Measurements from ENCODE around the gene HOXA9.

Gene HOXA9

DNA sequence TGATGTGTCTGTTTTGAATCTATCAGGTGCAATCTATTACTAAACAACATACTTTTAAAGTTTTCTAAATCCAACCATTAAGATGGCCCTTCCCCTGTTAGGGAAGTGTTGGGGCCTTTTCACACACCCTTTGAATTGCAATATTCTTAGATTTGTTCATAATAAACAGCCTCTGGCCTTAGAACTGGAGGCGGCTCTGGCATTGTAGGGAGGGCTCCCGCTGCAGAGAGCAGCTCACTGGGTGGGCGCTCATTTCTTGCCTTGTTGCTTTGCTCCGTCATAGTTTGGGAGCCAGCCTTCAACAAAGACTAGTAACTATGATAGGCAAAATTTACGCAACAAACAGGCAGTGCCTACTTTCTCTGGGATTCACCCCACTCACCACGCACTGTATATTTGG, 13.0 kb upstream of the HOXA9 start:
- Histone ChIP-seq H3K9me3 (ENCODE audit: control insufficient read depth, insufficient read depth, low read depth, low read length) (no peaks in the 10 kb centered on the region), H3K4me1 (ENCODE audit: control insufficient read depth, insufficient read depth, low read length) (peaks cover 37% of the 10 kb centered on the region), H3K4me3 (ENCODE audit: low read depth, low read length) (peak overlapping the region; percentile 76), H3K36me3 (ENCODE audit: control insufficient read depth in 2 of 2, insufficient read depth in 1 of 2, low read length in 2 of 2) (peaks cover 0 to 10% of the 10 kb centered on the region in 2 experiments; a peak in 2 of 3 replicates), H3K27ac (ENCODE audit: extremely low read depth, low read depth, low read length) (peak overlapping the region; percentile 99)
- CTCF ChIA-PET = interaction anchor here (1.3 to 3.7 kb wide), 6 partner anchors 8 to 17 kb away, joined by 3 to 15 read pairs (median 8); no protein-coding TSS in a partner anchor
- POLR2A ChIA-PET = interaction anchor here (1.7 to 11.2 kb wide), 7 partner anchors 7 to 68 kb away, joined by 4 to 237 read pairs (median 11); partner anchors contain the start of genes HOXA11 and HOXA9
- TF ChIP-seq ZNF510 (tag by site-specific recombination; IDR thresholded peaks at IDR 0.05; ENCODE audit: insufficient replicate concordance) (no peak), ZNF76 (tag by site-specific recombination; IDR thresholded peaks at IDR 0.05; ENCODE audit: borderline replicate concordance, low read depth) (no peak), RBAK (tag by site-specific recombination; IDR thresholded peaks at IDR 0.05) (no peak), ZNF280C (tag by site-specific recombination; IDR thresholded peaks at IDR 0.05) (no peak), ZNF146 (tag by site-specific recombination; IDR thresholded peaks at IDR 0.05) (no peak), ZNF16 (tag by site-specific recombination; IDR thresholded peaks at IDR 0.05; ENCODE audit: low read depth) (no peak), ZNF792 (tag by site-specific recombination; IDR thresholded peaks at IDR 0.05) (no peak), ZNF629 (tag by site-specific recombination; IDR thresholded peaks at IDR 0.05) (peak; percentile 29), ZNF600 (tag by site-specific recombination; IDR thresholded peaks at IDR 0.05) (no peak), ZNF341 (tag by site-specific recombination; IDR thresholded peaks at IDR 0.05; ENCODE audit: low read depth) (peak; percentile 40; the same call in 1 of the 2 replicates), ZSCAN23 (tag by site-specific recombination; IDR thresholded peaks at IDR 0.05) (no peak), IKZF3 (tag by site-specific recombination; IDR thresholded peaks at IDR 0.05) (0 out of 2 replicates have a peak, but pooled peaks have one; percentile 25), ZNF791 (tag by site-specific recombination; IDR thresholded peaks at IDR 0.05) (no peak), EGR2 (tag by site-specific recombination; IDR thresholded peaks at IDR 0.05; ENCODE audit: low read depth) (no peak), ZNF664 (tag by site-specific recombination; IDR thresholded peaks at IDR 0.05) (no peak), ZNF354C (tag by site-specific recombination; IDR thresholded peaks at IDR 0.05; ENCODE audit: borderline replicate concordance, low read depth) (no peak), ZBTB21 (tag by site-specific recombination; IDR thresholded peaks at IDR 0.05) (no peak), ZNF707 (tag by site-specific recombination; IDR thresholded peaks at IDR 0.05) (no peak), ZFP37 (tag by site-specific recombination; IDR thresholded peaks at IDR 0.05) (no peak), ZNF658 (tag by site-specific recombination; IDR thresholded peaks at IDR 0.05) (no peak), ZFP41 (tag by site-specific recombination; IDR thresholded peaks at IDR 0.05; ENCODE audit: borderline replicate concordance) (no peak), ZNF132 (tag by site-specific recombination; IDR thresholded peaks at IDR 0.05; ENCODE audit: borderline replicate concordance) (no peak), HOXC10 (CRISPR knock-in tag; IDR thresholded peaks at IDR 0.05) (no peak), SCRT2 (tag by site-specific recombination; IDR thresholded peaks at IDR 0.05) (peak; percentile 62)
- TF ChIP-seq, protein P1, sequence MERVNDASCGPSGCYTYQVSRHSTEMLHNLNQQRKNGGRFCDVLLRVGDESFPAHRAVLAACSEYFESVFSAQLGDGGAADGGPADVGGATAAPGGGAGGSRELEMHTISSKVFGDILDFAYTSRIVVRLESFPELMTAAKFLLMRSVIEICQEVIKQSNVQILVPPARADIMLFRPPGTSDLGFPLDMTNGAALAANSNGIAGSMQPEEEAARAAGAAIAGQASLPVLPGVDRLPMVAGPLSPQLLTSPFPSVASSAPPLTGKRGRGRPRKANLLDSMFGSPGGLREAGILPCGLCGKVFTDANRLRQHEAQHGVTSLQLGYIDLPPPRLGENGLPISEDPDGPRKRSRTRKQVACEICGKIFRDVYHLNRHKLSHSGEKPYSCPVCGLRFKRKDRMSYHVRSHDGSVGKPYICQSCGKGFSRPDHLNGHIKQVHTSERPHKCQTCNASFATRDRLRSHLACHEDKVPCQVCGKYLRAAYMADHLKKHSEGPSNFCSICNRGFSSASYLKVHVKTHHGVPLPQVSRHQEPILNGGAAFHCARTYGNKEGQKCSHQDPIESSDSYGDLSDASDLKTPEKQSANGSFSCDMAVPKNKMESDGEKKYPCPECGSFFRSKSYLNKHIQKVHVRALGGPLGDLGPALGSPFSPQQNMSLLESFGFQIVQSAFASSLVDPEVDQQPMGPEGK (tag by site-specific recombination; IDR thresholded peaks at IDR 0.05) = no peak
- TF ChIP-seq, protein P2, sequence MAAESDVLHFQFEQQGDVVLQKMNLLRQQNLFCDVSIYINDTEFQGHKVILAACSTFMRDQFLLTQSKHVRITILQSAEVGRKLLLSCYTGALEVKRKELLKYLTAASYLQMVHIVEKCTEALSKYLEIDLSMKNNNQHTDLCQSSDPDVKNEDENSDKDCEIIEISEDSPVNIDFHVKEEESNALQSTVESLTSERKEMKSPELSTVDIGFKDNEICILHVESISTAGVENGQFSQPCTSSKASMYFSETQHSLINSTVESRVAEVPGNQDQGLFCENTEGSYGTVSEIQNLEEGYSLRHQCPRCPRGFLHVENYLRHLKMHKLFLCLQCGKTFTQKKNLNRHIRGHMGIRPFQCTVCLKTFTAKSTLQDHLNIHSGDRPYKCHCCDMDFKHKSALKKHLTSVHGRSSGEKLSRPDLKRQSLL (tag by site-specific recombination; IDR thresholded peaks at IDR 0.05) = peak; percentile 76
- TF ChIP-seq, protein P3, sequence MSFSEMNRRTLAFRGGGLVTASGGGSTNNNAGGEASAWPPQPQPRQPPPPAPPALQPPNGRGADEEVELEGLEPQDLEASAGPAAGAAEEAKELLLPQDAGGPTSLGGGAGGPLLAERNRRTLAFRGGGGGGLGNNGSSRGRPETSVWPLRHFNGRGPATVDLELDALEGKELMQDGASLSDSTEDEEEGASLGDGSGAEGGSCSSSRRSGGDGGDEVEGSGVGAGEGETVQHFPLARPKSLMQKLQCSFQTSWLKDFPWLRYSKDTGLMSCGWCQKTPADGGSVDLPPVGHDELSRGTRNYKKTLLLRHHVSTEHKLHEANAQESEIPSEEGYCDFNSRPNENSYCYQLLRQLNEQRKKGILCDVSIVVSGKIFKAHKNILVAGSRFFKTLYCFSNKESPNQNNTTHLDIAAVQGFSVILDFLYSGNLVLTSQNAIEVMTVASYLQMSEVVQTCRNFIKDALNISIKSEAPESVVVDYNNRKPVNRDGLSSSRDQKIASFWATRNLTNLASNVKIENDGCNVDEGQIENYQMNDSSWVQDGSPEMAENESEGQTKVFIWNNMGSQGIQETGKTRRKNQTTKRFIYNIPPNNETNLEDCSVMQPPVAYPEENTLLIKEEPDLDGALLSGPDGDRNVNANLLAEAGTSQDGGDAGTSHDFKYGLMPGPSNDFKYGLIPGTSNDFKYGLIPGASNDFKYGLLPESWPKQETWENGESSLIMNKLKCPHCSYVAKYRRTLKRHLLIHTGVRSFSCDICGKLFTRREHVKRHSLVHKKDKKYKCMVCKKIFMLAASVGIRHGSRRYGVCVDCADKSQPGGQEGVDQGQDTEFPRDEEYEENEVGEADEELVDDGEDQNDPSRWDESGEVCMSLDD (tag by site-specific recombination; IDR thresholded peaks at IDR 0.05) = no peak
- TF ChIP-seq, protein P4, sequence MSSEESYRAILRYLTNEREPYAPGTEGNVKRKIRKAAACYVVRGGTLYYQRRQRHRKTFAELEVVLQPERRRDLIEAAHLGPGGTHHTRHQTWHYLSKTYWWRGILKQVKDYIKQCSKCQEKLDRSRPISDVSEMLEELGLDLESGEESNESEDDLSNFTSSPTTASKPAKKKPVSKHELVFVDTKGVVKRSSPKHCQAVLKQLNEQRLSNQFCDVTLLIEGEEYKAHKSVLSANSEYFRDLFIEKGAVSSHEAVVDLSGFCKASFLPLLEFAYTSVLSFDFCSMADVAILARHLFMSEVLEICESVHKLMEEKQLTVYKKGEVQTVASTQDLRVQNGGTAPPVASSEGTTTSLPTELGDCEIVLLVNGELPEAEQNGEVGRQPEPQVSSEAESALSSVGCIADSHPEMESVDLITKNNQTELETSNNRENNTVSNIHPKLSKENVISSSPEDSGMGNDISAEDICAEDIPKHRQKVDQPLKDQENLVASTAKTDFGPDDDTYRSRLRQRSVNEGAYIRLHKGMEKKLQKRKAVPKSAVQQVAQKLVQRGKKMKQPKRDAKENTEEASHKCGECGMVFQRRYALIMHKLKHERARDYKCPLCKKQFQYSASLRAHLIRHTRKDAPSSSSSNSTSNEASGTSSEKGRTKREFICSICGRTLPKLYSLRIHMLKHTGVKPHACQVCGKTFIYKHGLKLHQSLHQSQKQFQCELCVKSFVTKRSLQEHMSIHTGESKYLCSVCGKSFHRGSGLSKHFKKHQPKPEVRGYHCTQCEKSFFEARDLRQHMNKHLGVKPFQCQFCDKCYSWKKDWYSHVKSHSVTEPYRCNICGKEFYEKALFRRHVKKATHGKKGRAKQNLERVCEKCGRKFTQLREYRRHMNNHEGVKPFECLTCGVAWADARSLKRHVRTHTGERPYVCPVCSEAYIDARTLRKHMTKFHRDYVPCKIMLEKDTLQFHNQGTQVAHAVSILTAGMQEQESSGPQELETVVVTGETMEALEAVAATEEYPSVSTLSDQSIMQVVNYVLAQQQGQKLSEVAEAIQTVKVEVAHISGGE (tag by site-specific recombination; conservative IDR thresholded peaks at IDR 0.05; ENCODE audit: low read depth) = no peak
